Measurements from ENCODE around the gene AQP10. TPM values are rescaled to one million over a fixed set of nuclear protein-coding genes. Genes with fewer than 3 reads are reported as not detected.

The AQP10 gene
- total and polyA plus RNA-seq, 9 of the 15 experiments (the other 6 are each of a cell fraction or from before 2014, with no cell fraction given): 0.37 to 9.7 (median 1.9) TPM

DNA sequence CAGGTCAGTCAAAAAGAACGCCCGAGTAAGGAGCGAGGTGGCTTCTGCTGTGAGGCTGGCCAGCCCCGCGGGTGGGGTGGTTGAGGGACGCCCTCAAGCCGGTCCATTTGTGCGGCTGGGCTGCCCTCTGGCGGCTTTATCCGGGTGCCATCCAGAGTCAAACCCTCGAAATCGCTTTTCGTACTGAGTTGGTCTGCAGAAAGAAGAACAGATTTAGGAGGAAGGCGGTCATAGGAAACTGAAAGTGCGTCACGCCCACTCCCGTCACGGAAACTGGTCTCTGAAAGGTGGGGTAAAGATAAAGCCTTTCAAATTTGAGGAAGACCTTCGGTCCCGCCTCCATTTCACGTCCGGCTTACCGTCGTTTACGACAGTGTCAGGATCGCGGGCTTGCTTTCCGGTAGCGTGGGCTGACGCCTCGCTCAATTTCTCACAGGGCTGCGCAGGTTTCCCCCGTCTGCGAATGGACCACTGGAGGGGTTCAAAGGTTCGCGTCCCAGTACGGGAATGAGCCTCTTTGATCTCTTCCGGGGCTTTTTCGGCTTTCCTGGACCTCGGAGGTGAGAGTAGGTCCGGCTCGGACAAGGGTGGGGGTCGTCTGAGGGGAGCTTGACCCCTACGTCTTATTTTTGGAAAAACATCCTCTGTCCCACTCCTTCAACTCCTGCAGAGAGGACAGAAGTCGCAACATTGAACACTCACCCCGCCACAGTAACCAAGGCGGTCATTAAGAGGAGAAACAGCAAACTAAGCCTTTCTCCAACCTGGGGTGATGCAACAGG is 48.5 kb upstream of the AQP10 start, which contains the start of gene HAX1 (continued):
- TF ChIP-seq LARP7 (IDR thresholded peaks at IDR 0.05) (no peak), SMAD3 (CRISPR knock-in tag; conservative IDR thresholded peaks at IDR 0.05) (peak; percentile 82; the same call in 1 of the 2 replicates), ZNF354B (CRISPR knock-in tag; IDR thresholded peaks at IDR 0.05) (no peak), ZNF253 (CRISPR knock-in tag; conservative IDR thresholded peaks at IDR 0.05) (no peak), DIDO1 (tag; IDR thresholded peaks at IDR 0.05; ENCODE audit: low read depth) (0 out of 2 replicates have a peak, but pooled peaks have one; percentile 76), MEF2D (tag; conservative IDR thresholded peaks at IDR 0.05; ENCODE audit: low read depth) (no peak), PRMT5 (CRISPR knock-in tag; IDR thresholded peaks at IDR 0.05) (no peak), ZNF239 (CRISPR knock-in tag; IDR thresholded peaks at IDR 0.05) (peak; percentile 60; the same call in 1 of the 2 replicates), JUND (IDR thresholded peaks at IDR 0.05; ENCODE audit: borderline replicate concordance, low read depth, low read length) (peak; percentile 54; the same call in 1 of the 2 replicates), JUND (tag; IDR thresholded peaks at IDR 0.05; ENCODE audit: borderline replicate concordance, low read depth, low read length) (peak; percentile 66; the same call in 1 of the 3 replicates), RBM34 (IDR thresholded peaks at IDR 0.05; ENCODE audit: borderline replicate concordance, insufficient read depth, low read length) (no peak), PURB (CRISPR knock-in tag; IDR thresholded peaks at IDR 0.05; ENCODE audit: low read depth) (no peak), SNIP1 (IDR thresholded peaks at IDR 0.05; ENCODE audit: low read depth) (no peak), POLR2AphosphoS5 (IDR thresholded peaks at IDR 0.05; ENCODE audit: control insufficient read depth, insufficient read depth, low read depth, low read length) (peak; percentile 68; the same call in 1 of the 2 replicates), ZC3H11A (IDR thresholded peaks at IDR 0.05; ENCODE audit: low read depth, low read length) (no peak), ZNF232 (CRISPR knock-in tag; IDR thresholded peaks at IDR 0.05) (no peak), CBX1 (IDR thresholded peaks at IDR 0.05; ENCODE audit: low read depth) (0 out of 2 replicates have a peak, but pooled peaks have one; percentile 83)
- TF ChIP-seq, protein P1, sequence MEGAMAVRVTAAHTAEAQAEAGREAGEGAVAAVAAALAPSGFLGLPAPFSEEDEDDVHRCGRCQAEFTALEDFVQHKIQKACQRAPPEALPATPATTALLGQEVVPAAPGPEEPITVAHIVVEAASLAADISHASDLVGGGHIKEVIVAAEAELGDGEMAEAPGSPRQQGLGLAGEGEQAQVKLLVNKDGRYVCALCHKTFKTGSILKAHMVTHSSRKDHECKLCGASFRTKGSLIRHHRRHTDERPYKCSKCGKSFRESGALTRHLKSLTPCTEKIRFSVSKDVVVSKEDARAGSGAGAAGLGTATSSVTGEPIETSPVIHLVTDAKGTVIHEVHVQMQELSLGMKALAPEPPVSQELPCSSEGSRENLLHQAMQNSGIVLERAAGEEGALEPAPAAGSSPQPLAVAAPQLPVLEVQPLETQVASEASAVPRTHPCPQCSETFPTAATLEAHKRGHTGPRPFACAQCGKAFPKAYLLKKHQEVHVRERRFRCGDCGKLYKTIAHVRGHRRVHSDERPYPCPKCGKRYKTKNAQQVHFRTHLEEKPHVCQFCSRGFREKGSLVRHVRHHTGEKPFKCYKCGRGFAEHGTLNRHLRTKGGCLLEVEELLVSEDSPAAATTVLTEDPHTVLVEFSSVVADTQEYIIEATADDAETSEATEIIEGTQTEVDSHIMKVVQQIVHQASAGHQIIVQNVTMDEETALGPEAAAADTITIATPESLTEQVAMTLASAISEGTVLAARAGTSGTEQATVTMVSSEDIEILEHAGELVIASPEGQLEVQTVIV (CRISPR knock-in tag; IDR thresholded peaks at IDR 0.05; ENCODE audit: borderline replicate concordance): peak; percentile 97
